HG02840 (cell line): ENCODE data around the gene TEX38.
"Not testable (repeated sequence)": the region's sequence is repeated elsewhere in the genome, so short reads cannot be mapped to it uniquely, and the experiment has no call there.

Source experiments
- ATAC-seq: cut with Tn5 transposase; IDR thresholded peaks from one replicate; pipeline ENCODE4 v1.9.1; 2021; ENCODE audit warnings: mild to moderate bottlenecking, moderate library complexity, moderate number of reproducible peaks; ENCODE audit not compliant: unreplicated experiment, low FRiP score

The TEX38 gene

GRCh38 chr1:46720319-46720718, 48.7 kb downstream of the TEX38 start:
- ATAC-seq: not testable (repeated sequence)

GRCh38 chr1:46721204-46721603, 49.5 kb downstream of the TEX38 start:
- no peak for ATAC-seq

GRCh38 chr1:46721686-46722205, 50.1 kb downstream of the TEX38 start:
- no peak for ATAC-seq
